Breast epithelium (tissue), 4 donors: ENCODE results near the gene TRIM23. TPM values are rescaled to one million over a fixed set of nuclear protein-coding genes. Genes with fewer than 3 reads are reported as not detected.

ENCODE experiments used
- DNase-seq, 2 donors: peaks; one replicate each; pipeline ENCODE4 v3.0.0-alpha.2; 2019; ENCODE audit warnings: low spot score in 2 of 2
- H3K27ac ChIP-seq, 2 donors: fragments of 200-600 bp; sonication (generic) in 1 of 2; one replicate each; pipeline ENCODE4 v1.5.1; 2016 to 2019; ENCODE audit warnings: mild to moderate bottlenecking in 1 of 2
- H3K27me3 ChIP-seq, 2 donors: fragments of 200-600 bp; sonication (generic) in 1 of 2; one replicate each; pipeline versions ENCODE4 v1.5.1 to v1.6.0; 2017 to 2019; ENCODE audit warnings: control low read depth in 1 of 2, mild to moderate bottlenecking in 1 of 2
- H3K36me3 ChIP-seq: fragments of 200-600 bp; one replicate; pipeline ENCODE4 v1.5.1; 2019
- H3K4me1 ChIP-seq, 2 donors: fragments of 200-600 bp; sonication (generic); one replicate each; pipeline ENCODE4 v1.5.1; 2016 to 2019; ENCODE audit warnings: control low read depth in 1 of 2
- H3K4me3 ChIP-seq, 3 donors: fragments of 200-600 bp; sonication (generic); 1 replicate in 2 of 3; 2 replicates in 1 of 3; pipeline ENCODE4 v1.5.1; 2016 to 2019; ENCODE audit warnings: mild to moderate bottlenecking in 3 of 3, moderate library complexity in 2 of 3
- H3K9me3 ChIP-seq, 2 donors: fragments of 200-600 bp; sonication (generic) in 1 of 2; one replicate each; pipeline ENCODE4 v1.5.1; 2016 to 2019; ENCODE audit warnings: control low read depth in 1 of 2
- CTCF ChIP-seq, 3 donors: fragments of 450-650 bp; IDR thresholded peaks; one replicate each; pipeline ENCODE4 v1.5.1; 2016 to 2017; ENCODE audit warnings: antibody characterized with exemption in 3 of 3, mild to moderate bottlenecking in 3 of 3, moderate library complexity in 3 of 3
- POLR2A ChIP-seq: fragments of 450-650 bp; IDR thresholded peaks from one replicate; pipeline ENCODE4 v1.6.1; 2016; ENCODE audit warnings: antibody characterized with exemption, mild to moderate bottlenecking, moderate library complexity
- POLR2AphosphoS5 ChIP-seq, 3 donors: sonication (generic); formaldehyde crosslinking; IDR thresholded peaks; one replicate each; pipeline ENCODE4 v1.6.1; 2017; ENCODE audit warnings: antibody characterized with exemption in 3 of 3
- intact Hi-C: fragments of 100-400 bp; cut with DNase I; formaldehyde crosslinking; loops from one replicate; pipeline ENCODE4 v1.15.1; 2023; ENCODE audit warnings: low total_unique reads
- total RNA-seq, 3 donors: library from RNA; depleted of rRNA; stranded (reverse); fragments of >200 nt; gene quantifications; one replicate each; pipeline ENCODE4 v1.1.0, GENCODE V29; 2016

TRIM23 gene
- total RNA-seq, 3 donors from 2014 or later, result 15.1 to 28.7 (median 16.2) TPM

GRCh38 chr5:65570598-65571226, 53.4 kb downstream of the TRIM23 start:
- intact Hi-C loops, result no loop called here
- H3K27ac ChIP-seq, result no peak overlapping the region
- no peaks in the 10 kb centered on the region for H3K27me3 ChIP-seq
- peaks cover 11% of the 10 kb centered on the region for H3K36me3 ChIP-seq
- no peak overlapping the region for H3K4me3 ChIP-seq
- no peak for DNase-seq
- H3K4me1 ChIP-seq, result no peaks in the 10 kb centered on the region
- no peaks in the 10 kb centered on the region for H3K9me3 ChIP-seq
- TF ChIP-seq POLR2AphosphoS5 (IDR thresholded peaks at IDR 0.05) (no peak), POLR2A (no peak), CTCF (IDR thresholded peaks at IDR 0.05) (no peak)

DNA sequence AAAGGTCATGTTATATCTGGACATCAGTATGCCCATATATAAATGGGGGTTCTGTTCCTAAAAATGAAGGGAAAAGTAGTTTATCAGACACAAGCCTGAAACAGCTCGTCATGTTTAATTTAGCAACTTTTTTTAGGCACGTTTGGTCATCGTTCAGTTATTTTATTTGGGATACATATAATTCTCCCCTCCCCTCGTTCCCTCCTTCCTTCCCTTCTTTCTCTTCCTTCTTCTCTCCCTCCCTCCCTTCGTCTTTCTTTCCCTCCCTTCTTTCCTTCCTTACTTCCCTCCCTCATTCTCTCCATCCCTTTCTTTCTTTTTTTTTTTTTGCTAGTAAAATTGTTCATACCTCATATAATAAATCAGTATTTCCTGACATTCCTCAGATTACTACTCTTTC, 57.6 kb downstream of the TRIM23 start:
- peaks cover 11% of the 10 kb centered on the region for H3K36me3 ChIP-seq

GRCh38 chr5:65563777-65564176, 60.4 kb downstream of the TRIM23 start:
- Histone ChIP-seq H3K27me3 (no peaks in the 10 kb centered on the region), H3K4me3 (peak overlapping the region; percentile 76 to 89 (median 84)), H3K27ac (peak overlapping the region in 1 of 2 donors; percentile 92), H3K4me1 (peaks cover 0 to 3% of the 10 kb centered on the region in 2 donors), H3K36me3 (peaks cover 2% of the 10 kb centered on the region), H3K9me3 (no peaks in the 10 kb centered on the region)
- no peak for DNase-seq
- intact Hi-C loops, result no loop called here
- TF ChIP-seq POLR2AphosphoS5 (IDR thresholded peaks at IDR 0.05) (no peak), CTCF (IDR thresholded peaks at IDR 0.05) (no peak), POLR2A (no peak)

More for the DNA sequence above, 57.6 kb downstream of the TRIM23 start:
- Histone ChIP-seq H3K27ac (no peak overlapping the region), H3K9me3 (no peaks in the 10 kb centered on the region), H3K4me1 (peaks cover 0 to 3% of the 10 kb centered on the region in 2 donors), H3K27me3 (no peaks in the 10 kb centered on the region), H3K4me3 (no peak overlapping the region)
- intact Hi-C loops, result no loop called here
- DNase-seq, result no peak
- TF ChIP-seq POLR2A (no peak), CTCF (IDR thresholded peaks at IDR 0.05) (no peak), POLR2AphosphoS5 (IDR thresholded peaks at IDR 0.05) (no peak)

GRCh38 chr5:65562731-65563701, 61.1 kb downstream of the TRIM23 start, which contains the start of the genes CENPK and PPWD1:
TSS of gene CENPK (minus strand) at chr5:65563168. CDS start at chr5:65554907, 8,261 bp downstream.
TSS of gene PPWD1 (plus strand) at chr5:65563296. CDS start at chr5:65563311, 15 bp downstream.
- DNase-seq, result peak; percentile 93
- H3K27ac ChIP-seq, result peak within 1 kb of the TSS; percentile 90 to 92
- peaks cover 0 to 3% of the 10 kb centered on the region in 2 donors for H3K4me1 ChIP-seq
- H3K4me3 ChIP-seq, result peak within 1 kb of the TSS; percentile 76 to 89 (median 84)
- H3K9me3 ChIP-seq, result no peaks in the 10 kb centered on the region
- H3K36me3 ChIP-seq, result no peaks in the 10 kb centered on the region
- H3K27me3 ChIP-seq, result no peaks in the 10 kb centered on the region
- intact Hi-C loops, result no loop called here
- TF ChIP-seq POLR2AphosphoS5 (IDR thresholded peaks at IDR 0.05) (peak; percentile 75 to 95 (median 89)), POLR2A (no peak)

DNA sequence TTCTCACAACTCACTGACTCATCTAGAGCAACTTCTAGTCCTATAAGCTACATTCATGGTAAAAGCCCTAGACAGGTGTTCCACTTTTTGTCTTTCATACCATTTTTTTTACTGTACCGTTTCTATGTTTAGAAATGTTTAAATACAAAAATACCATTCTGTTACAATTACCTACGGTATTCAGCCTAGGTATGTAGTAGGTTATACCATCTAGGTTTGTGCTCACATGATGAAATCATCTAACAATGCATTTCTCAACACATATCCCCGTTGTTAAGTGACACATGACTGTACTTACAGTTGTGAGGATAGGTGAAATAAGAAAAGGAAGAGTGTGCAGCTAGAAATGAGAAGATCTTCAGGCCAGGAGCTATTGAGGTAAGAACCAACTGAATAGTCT, 67.4 kb downstream of the TRIM23 start:
- TF ChIP-seq POLR2A (no peak), POLR2AphosphoS5 (IDR thresholded peaks at IDR 0.05) (no peak), CTCF (IDR thresholded peaks at IDR 0.05) (no peak)
- H3K27me3 ChIP-seq, result no peaks in the 10 kb centered on the region
- intact Hi-C loops, result no loop called here

More for the DNA sequence above, 67.4 kb downstream of the TRIM23 start:
- no peak overlapping the region for H3K4me3 ChIP-seq
- DNase-seq, result no peak
- no peak overlapping the region for H3K27ac ChIP-seq
- no peaks in the 10 kb centered on the region for H3K4me1 ChIP-seq
- no peaks in the 10 kb centered on the region for H3K9me3 ChIP-seq
- no peaks in the 10 kb centered on the region for H3K36me3 ChIP-seq
